ENCODE results near the gene IKBKE. TPM values are rescaled to one million over a fixed set of nuclear protein-coding genes. Genes with fewer than 3 reads are reported as not detected.

Gene IKBKE
- total RNA-seq, 1 experiment from 2014 or later = 6.6 TPM

DNA sequence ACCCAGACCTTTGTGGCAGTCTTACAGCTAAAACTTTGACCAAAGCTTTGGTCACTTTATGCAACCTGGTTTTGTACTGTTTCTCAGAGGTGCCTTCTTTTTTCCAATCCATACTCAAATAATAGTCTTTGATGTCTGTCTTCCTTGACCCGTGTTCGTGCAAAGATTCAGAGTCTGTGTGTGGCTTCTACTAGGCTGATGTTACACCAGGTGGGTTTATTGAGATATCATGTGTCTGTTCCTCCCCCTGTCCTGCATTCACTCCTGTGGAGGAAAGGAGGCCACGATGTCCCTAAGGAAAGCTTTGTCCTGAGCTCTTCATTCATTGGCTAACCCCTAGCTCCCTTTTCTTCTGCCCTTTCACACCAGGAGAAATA, 15.0 kb upstream of the IKBKE start:
- H3K23me2 ChIP-seq (ENCODE audit: insufficient read length, low read depth, low read length, poor library complexity, severe bottlenecking) = no peaks in the 10 kb centered on the region
- Mint-ChIP-seq H3K4me1 (peaks cover 8 to 30% of the 10 kb centered on the region in 2 experiments), H3K4me3 (no peak overlapping the region), H3K27me3 (ENCODE audit: low read depth) (no peaks in the 10 kb centered on the region), H3K27ac (peak overlapping the region in 1 of 3 experiments; percentile 25; a peak in 2 of 7 replicates), H3K9me3 (no peaks in the 10 kb centered on the region), H3K36me3 (ENCODE audit: insufficient read depth in 1 of 3, low read depth in 3 of 3) (peaks cover 10 to 44% (median 19%) of the 10 kb centered on the region in 3 experiments; a peak in 6 of 7 replicates)
- H3K27me3 ChIP-seq (ENCODE audit: insufficient read depth, low read length) = no peaks in the 10 kb centered on the region
- no peak overlapping the region for H4K91ac ChIP-seq (ENCODE audit: insufficient read length, low read depth, low read length)
- no peak overlapping the region for H3K18ac ChIP-seq (ENCODE audit: insufficient read length, low read depth, low read length)
- no peak for DNase-seq
- no peak overlapping the region for H2AK5ac ChIP-seq (ENCODE audit: insufficient read length, low read length)
- H3K27ac ChIP-seq (ENCODE audit: insufficient read length, low read depth, low read length) = no peak overlapping the region
- no peak overlapping the region for H2BK120ac ChIP-seq (ENCODE audit: low read depth, low read length, poor library complexity, severe bottlenecking)
- no peak overlapping the region for H3T11ph ChIP-seq (ENCODE audit: low read length)
- H2BK20ac ChIP-seq (ENCODE audit: low read depth, low read length, poor library complexity, severe bottlenecking) = no peak overlapping the region
- no peak overlapping the region for H3K9ac ChIP-seq (ENCODE audit: extremely low read depth, insufficient read length, low read length)
- no peak overlapping the region for H3K14ac ChIP-seq (ENCODE audit: insufficient read depth, low read length)
- no peak overlapping the region for H3K4ac ChIP-seq (ENCODE audit: low read depth, low read length)
- H3K56ac ChIP-seq (ENCODE audit: insufficient read length, low read depth, low read length) = no peak overlapping the region
- H3K9me3 ChIP-seq (ENCODE audit: control insufficient read depth, low read depth, low read length) = no peaks in the 10 kb centered on the region
- no peaks in the 10 kb centered on the region for H4K20me1 ChIP-seq (ENCODE audit: control insufficient read depth, insufficient read depth, insufficient read length)
- no peak overlapping the region for H2BK12ac ChIP-seq (ENCODE audit: insufficient read length, low read depth, low read length)
- WGBS (ENCODE audit: extremely low coverage, insufficient read length, low lambda C conversion rate) = no CpG with 5 or more reads among the region's 3 CpGs
- H2AFZ ChIP-seq (ENCODE audit: low read length) = no peak overlapping the region
- H3K79me2 ChIP-seq (ENCODE audit: insufficient read depth, low read length) = no peaks in the 10 kb centered on the region
- H2BK5ac ChIP-seq (ENCODE audit: insufficient read length, low read length) = no peak overlapping the region
- H4K8ac ChIP-seq (replicated peaks; ENCODE audit: insufficient read length, low read depth, low read length) = no peak overlapping the region
- no peaks in the 10 kb centered on the region for H3K79me1 ChIP-seq (ENCODE audit: insufficient read depth, low read depth, low read length, poor library complexity, severe bottlenecking)
- H3K4me1 ChIP-seq (ENCODE audit: insufficient read depth, low read length) = no peaks in the 10 kb centered on the region
- no peak overlapping the region for H3K4me2 ChIP-seq (ENCODE audit: insufficient read depth, insufficient read length, low read length)
- no peak overlapping the region for H4K5ac ChIP-seq (ENCODE audit: insufficient read length, low read depth, low read length)
- H3K23ac ChIP-seq (ENCODE audit: insufficient read length, low read depth, low read length) = no peak overlapping the region
- TF ChIP-seq CTCF (conservative IDR thresholded peaks at IDR 0.05) = no peak
- H2BK15ac ChIP-seq (ENCODE audit: low read depth, low read length) = no peak overlapping the region

Measured in H9 (cell line).